Panc1 (cell line): Measurements from ENCODE around the gene PPM1H. TPM values are rescaled to one million over a fixed set of nuclear protein-coding genes. Genes with fewer than 3 reads are reported as not detected.

ENCODE experiments used
- ATAC-seq: fragments of 200-7000 bp; cut with Tn5 transposase; 2 replicates; pipeline ENCODE4 v1.9.1; 2020; ENCODE audit warnings: mild to moderate bottlenecking, moderate library complexity
- BruUV-seq: library from RNA; stranded (reverse); fragments of 400-500 nt; replicated peaks from 2 replicates; lab custom pipeline; 2021; lab: Mats Ljungman, UMichigan
- CTCF ChIA-PET: fragments of 300-600 bp; sonication (Branson Sonifier 250); formaldehyde crosslinking; loops from one replicate; lab custom pipeline; 2022; ENCODE audit warnings: antibody characterized with exemption; lab: Charles Lee
- POLR2A ChIA-PET: fragments of 300-600 bp; sonication (Branson Sonifier 250); formaldehyde crosslinking; loops from one replicate; lab custom pipeline; 2022; ENCODE audit warnings: antibody characterized with exemption; lab: Charles Lee
- DNase-seq: peaks from one replicate; pipeline ENCODE4 v3.0.0-alpha.2; 2010; ENCODE audit warnings: low read depth, low spot score
- H3K27ac ChIP-seq: 2 replicates; pipeline ENCODE4 v1.5.1; 2011; ENCODE audit warnings: mild to moderate bottlenecking, low read length, inconsistent platforms
- H3K27me3 ChIP-seq: fragments of 200-500 bp; sonication (Bioruptor generic); 2 replicates; pipeline ENCODE4 v1.6.0; 2014; ENCODE audit warnings: low read length, inconsistent platforms; ENCODE audit not compliant: control insufficient read depth, insufficient read depth
- H3K36me3 ChIP-seq: fragments of 200-500 bp; sonication (Bioruptor generic); 2 replicates; pipeline ENCODE4 v1.5.1; 2014; ENCODE audit warnings: inconsistent platforms, mild to moderate bottlenecking, low read length, moderate library complexity; ENCODE audit not compliant: control insufficient read depth, insufficient read depth
- H3K4me1 ChIP-seq: 2 replicates; pipeline ENCODE4 v1.5.1; 2011; ENCODE audit warnings: inconsistent platforms, mild to moderate bottlenecking, low read length, moderate library complexity; ENCODE audit not compliant: control insufficient read depth, insufficient read depth
- H3K4me3 ChIP-seq, 2 experiments: 2 replicates each; pipeline ENCODE4 v1.5.1; 2011 to 2012; ENCODE audit warnings: low read depth in 2 of 2, low read length in 2 of 2, mild to moderate bottlenecking in 2 of 2, inconsistent platforms in 1 of 2, moderate library complexity in 1 of 2
- H3K9me3 ChIP-seq: fragments of 200-500 bp; sonication (Bioruptor generic); 2 replicates; pipeline ENCODE4 v1.5.1; 2014; ENCODE audit warnings: low read depth, mild to moderate bottlenecking, inconsistent platforms, low read length, moderate library complexity; ENCODE audit not compliant: control insufficient read depth, insufficient read depth
- CTCF ChIP-seq: fragments of 450-650 bp; IDR thresholded peaks from 2 replicates; pipeline ENCODE4 v1.5.1; 2017; ENCODE audit warnings: mild to moderate bottlenecking
- POLR2AphosphoS5 ChIP-seq: IDR thresholded peaks from 2 replicates; pipeline ENCODE4 v1.6.1; 2012; ENCODE audit warnings: mild to moderate bottlenecking, low read depth, low read length, moderate library complexity
- SIN3A ChIP-seq: IDR thresholded peaks from 2 replicates; pipeline ENCODE4 v1.6.1; 2012; ENCODE audit warnings: low read depth, mild to moderate bottlenecking, low read length, moderate library complexity, borderline replicate concordance; ENCODE audit not compliant: insufficient read depth
- TCF7L2 ChIP-seq: IDR thresholded peaks from 2 replicates; pipeline ENCODE4 v1.6.1; 2011; ENCODE audit warnings: mild to moderate bottlenecking, low read depth, low read length, inconsistent platforms
- in situ Hi-C: cut with HindIII; loops from 2 replicates; pipeline ENCODE4 v1.10.0; 2016; ENCODE audit warnings: low sequenced_read_pairs, low pct_unique_long_range_greater_than_20kb
- intact Hi-C: fragments of 100-400 bp; cut with micrococcal nuclease; formaldehyde crosslinking; loops from one replicate; pipeline ENCODE4 v1.10.0; 2022; ENCODE audit not compliant: unreplicated experiment
- total RNA-seq: library from RNA; stranded (reverse); gene quantifications from one replicate; pipeline ENCODE4 v1.2.1, GENCODE V29; 2021; ENCODE audit not compliant: unreplicated experiment
- TF ChIP-seq, protein P1 (sequence below), 2 experiments: IDR thresholded peaks; 2 replicates each; pipeline ENCODE4 v1.6.1; 2011 to 2012; ENCODE audit warnings: low read depth in 2 of 2, control low read depth in 1 of 2, low read length in 1 of 2, mild to moderate bottlenecking in 1 of 2, moderate library complexity in 1 of 2; ENCODE audit not compliant: insufficient read depth in 1 of 2

Gene PPM1H
- total RNA-seq, 1 experiment from 2014 or later, result 22.9 TPM

- in situ Hi-C loops (no loop called here), intact Hi-C loops (no loop called here)
- Histone ChIP-seq H3K4me1 (peaks cover 7% of the 10 kb centered on the region), H3K4me3 (no peak overlapping the region), H3K27me3 (no peaks in the 10 kb centered on the region), H3K36me3 (no peaks in the 10 kb centered on the region), H3K27ac (no peak overlapping the region), H3K9me3 (no peaks in the 10 kb centered on the region)
- DNase-seq (no peak), ATAC-seq (no peak)
- TF ChIP-seq CTCF, result no peak
- no peak for TF ChIP-seq POLR2AphosphoS5
- no peak for TF ChIP-seq TCF7L2
- TF ChIP-seq SIN3A, result no peak
- TF ChIP-seq, protein P1, sequence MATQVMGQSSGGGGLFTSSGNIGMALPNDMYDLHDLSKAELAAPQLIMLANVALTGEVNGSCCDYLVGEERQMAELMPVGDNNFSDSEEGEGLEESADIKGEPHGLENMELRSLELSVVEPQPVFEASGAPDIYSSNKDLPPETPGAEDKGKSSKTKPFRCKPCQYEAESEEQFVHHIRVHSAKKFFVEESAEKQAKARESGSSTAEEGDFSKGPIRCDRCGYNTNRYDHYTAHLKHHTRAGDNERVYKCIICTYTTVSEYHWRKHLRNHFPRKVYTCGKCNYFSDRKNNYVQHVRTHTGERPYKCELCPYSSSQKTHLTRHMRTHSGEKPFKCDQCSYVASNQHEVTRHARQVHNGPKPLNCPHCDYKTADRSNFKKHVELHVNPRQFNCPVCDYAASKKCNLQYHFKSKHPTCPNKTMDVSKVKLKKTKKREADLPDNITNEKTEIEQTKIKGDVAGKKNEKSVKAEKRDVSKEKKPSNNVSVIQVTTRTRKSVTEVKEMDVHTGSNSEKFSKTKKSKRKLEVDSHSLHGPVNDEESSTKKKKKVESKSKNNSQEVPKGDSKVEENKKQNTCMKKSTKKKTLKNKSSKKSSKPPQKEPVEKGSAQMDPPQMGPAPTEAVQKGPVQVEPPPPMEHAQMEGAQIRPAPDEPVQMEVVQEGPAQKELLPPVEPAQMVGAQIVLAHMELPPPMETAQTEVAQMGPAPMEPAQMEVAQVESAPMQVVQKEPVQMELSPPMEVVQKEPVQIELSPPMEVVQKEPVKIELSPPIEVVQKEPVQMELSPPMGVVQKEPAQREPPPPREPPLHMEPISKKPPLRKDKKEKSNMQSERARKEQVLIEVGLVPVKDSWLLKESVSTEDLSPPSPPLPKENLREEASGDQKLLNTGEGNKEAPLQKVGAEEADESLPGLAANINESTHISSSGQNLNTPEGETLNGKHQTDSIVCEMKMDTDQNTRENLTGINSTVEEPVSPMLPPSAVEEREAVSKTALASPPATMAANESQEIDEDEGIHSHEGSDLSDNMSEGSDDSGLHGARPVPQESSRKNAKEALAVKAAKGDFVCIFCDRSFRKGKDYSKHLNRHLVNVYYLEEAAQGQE (IDR thresholded peaks at IDR 0.05; ENCODE audit: insufficient read depth in 1 of 2, low read depth in 2 of 2, low read length in 1 of 2), result no peak
- ChIA-PET CTCF (interaction anchor here (0.6 to 0.7 kb wide), 2 partner anchors 62 to 83 kb away, joined by 3 to 4 read pairs; no protein-coding TSS in a partner anchor), POLR2A (no interaction called here)
- no TSS peak for BruUV-seq
Observed at GRCh38 chr12:62800707-62801400, 134.1 kb downstream of the PPM1H start.

GRCh38 chr12:62799766-62800406 is 135.1 kb downstream of the PPM1H start:
- intact Hi-C loops (no loop called here), in situ Hi-C loops (loop anchor here (25.0 kb wide), 1 partner anchor 188 kb away; no protein-coding TSS in a partner anchor)
- Histone ChIP-seq H3K27me3 (no peaks in the 10 kb centered on the region), H3K9me3 (no peaks in the 10 kb centered on the region), H3K4me1 (peaks cover 8% of the 10 kb centered on the region), H3K27ac (no peak overlapping the region), H3K4me3 (no peak overlapping the region), H3K36me3 (no peaks in the 10 kb centered on the region)
- ATAC-seq, result peak; percentile 78
- DNase-seq, result peak; percentile 70
- TF ChIP-seq SIN3A, result no peak
- TF ChIP-seq, protein P1 (IDR thresholded peaks at IDR 0.05; ENCODE audit: insufficient read depth in 1 of 2, low read depth in 2 of 2, low read length in 1 of 2), result no peak
- no peak for TF ChIP-seq TCF7L2
- TF ChIP-seq POLR2AphosphoS5, result no peak
- TF ChIP-seq CTCF, result no peak
- no TSS peak for BruUV-seq
- POLR2A ChIA-PET, result no interaction called here
- CTCF ChIA-PET, result interaction anchor here (0.6 to 1.7 kb wide), 6 partner anchors 8 to 269 kb away, joined by 3 to 6 read pairs (median 4); no protein-coding TSS in a partner anchor
